Memory B cell (primary cell): ENCODE data around the gene FAM221B.

Source experiments
- ATAC-seq: fragments of 150-1000 bp; cut with Tn5 transposase; 2 replicates; pipeline ENCODE4 v1.10.0; 2021; ENCODE audit warnings: low read depth, mild to moderate bottlenecking, moderate library complexity
- DNase-seq, 2 donors: peaks; one replicate each; pipeline ENCODE4 v3.0.0; 2022; ENCODE audit warnings: low spot score in 2 of 2
- H3K27ac Mint-ChIP-seq: one replicate; pipeline ENCODE4 v1.8.0; 2022; ENCODE audit warnings: mild to moderate bottlenecking, moderate library complexity, mixed read lengths
- H3K27me3 Mint-ChIP-seq: one replicate; pipeline ENCODE4 v1.8.0; 2022; ENCODE audit warnings: mixed read lengths
- H3K36me3 Mint-ChIP-seq: one replicate; pipeline ENCODE4 v1.8.0; 2022; ENCODE audit warnings: mild to moderate bottlenecking, mixed read lengths
- H3K4me1 Mint-ChIP-seq: one replicate; pipeline ENCODE4 v1.8.0; 2022; ENCODE audit warnings: mixed read lengths
- H3K4me3 Mint-ChIP-seq: one replicate; pipeline ENCODE4 v1.8.0; 2022; ENCODE audit warnings: mild to moderate bottlenecking, moderate library complexity, mixed read lengths
- H3K9me3 Mint-ChIP-seq: one replicate; pipeline ENCODE4 v1.8.0; 2022; ENCODE audit warnings: mixed read lengths

FAM221B gene

DNA sequence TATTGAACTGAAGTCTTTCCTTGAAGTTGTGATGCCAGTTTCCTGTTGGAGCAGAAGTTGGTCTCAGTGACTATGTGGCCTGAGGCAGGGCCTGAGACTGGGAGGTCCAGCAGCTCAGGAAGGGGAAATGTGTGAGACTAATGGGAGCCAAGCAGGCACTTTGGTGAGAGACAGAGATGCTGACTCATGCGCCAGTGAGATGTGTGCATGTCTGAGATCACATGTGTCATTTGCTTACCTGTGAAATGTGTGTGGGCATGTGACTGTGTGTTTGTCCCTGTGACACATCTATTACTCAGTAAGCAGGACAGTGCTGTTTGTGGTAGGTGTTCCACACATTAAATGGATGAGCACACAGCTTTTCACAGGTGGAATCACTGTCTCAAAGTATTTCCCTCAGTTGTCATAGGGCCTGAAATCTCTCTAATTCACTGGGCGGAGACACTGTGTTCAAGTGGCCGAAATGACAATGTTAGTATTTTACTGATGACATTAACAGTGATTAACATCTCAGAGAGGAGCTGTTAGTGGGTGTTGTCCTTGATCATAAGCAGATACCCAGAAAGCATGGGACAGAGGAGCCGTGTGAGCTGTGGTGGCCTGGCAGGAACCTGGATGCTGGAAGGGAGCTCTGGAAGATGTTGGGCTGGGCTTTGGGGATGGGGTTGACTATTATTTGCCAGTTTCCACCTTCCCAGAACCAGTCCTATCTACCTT, 29.7 kb downstream of the FAM221B start:
- Mint-ChIP-seq H3K36me3 (peaks cover 18% of the 10 kb centered on the region), H3K27ac (no peak overlapping the region), H3K9me3 (no peaks in the 10 kb centered on the region), H3K4me3 (no peak overlapping the region), H3K4me1 (peaks cover 3% of the 10 kb centered on the region), H3K27me3 (no peaks in the 10 kb centered on the region)
- ATAC-seq = no peak
- no peak for DNase-seq

DNA sequence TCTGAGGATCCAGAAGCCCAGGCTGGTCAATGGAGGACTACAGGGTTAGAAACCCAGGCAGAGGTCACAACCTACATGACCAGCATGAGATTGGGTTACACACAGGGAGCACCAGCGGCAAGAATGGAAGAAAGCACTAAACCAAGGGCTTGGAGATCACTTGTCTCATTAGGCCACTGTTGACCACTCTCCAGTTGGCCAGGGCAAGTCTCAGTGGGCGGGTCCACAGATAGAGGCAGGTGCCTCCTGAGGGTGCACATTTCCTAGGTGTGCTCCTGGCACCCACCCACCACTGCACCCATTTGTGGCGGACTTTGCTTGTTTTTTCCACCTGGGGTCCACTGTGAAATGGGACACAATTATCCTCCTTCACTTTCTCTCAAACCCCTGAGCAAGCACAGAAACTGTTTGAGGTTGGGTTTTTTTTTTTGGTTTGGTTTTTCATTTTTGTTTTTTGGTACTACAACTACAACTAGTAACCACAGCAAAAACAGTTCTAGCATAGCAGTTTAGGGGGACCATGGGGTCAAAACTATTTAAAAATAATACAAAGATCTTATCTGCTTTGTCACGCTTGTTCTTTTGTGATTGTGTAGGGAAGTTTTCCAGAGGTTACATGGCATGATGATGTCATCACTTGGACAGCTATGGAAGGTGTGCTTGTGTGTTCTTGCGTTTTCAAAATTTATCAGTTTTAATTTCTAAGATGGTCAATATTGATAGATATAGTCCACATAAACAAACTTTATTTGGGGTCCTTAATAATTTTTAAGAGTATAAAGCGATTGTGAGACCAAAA, 31.0 kb downstream of the FAM221B start:
- DNase-seq (no peak), ATAC-seq (no peak)
- Mint-ChIP-seq H3K4me3 (no peak overlapping the region), H3K27me3 (no peaks in the 10 kb centered on the region), H3K27ac (no peak overlapping the region), H3K4me1 (peaks cover 3% of the 10 kb centered on the region), H3K9me3 (no peaks in the 10 kb centered on the region), H3K36me3 (peaks cover 19% of the 10 kb centered on the region)

DNA sequence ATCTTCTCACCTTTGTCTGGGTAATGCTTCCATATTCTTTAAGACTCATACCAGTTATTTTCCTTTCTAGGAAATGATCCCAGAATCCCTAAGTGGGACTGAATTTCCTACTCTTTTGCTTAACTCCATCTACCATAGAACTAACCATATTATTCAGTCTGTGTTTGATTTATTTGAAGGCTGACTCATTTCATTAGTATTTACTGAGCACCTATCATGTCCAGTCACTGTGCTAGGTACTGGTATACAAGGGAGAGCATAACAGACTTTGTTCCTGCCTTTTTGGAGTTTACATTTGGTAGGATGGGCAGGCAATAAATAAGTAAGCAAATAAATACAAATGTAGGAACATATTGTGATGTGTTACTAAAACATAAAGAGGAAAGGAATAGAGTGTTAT, 32.8 kb downstream of the FAM221B start:
- ATAC-seq (no peak), DNase-seq (no peak)
- no peak overlapping the region for H3K27ac Mint-ChIP-seq
- H3K4me1 Mint-ChIP-seq = peaks cover 6% of the 10 kb centered on the region
- no peaks in the 10 kb centered on the region for H3K9me3 Mint-ChIP-seq
- H3K27me3 Mint-ChIP-seq = peaks cover 3% of the 10 kb centered on the region
- no peak overlapping the region for H3K4me3 Mint-ChIP-seq
- peaks cover 9% of the 10 kb centered on the region for H3K36me3 Mint-ChIP-seq

DNA sequence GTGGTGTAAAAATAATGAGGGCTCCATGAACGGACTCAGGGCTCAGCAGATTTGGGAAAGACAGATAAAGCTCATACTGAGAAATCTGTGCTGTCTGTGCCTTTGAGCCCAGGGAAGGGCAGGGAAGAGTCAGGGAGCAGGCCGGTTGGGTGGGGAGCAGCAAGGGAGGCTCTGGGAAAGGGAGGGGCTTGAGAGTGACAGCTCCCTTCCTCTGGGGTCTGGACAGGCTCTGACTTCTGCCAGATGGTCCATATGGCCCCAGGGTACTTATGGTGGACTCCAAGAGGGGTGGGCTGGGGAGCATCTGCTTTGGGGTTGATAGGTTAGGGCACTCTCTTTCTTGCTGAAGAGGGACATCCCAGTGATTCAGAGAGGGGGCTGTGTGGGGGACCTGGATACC, 35.1 kb downstream of the FAM221B start:
- H3K4me3 Mint-ChIP-seq = no peak overlapping the region
- peaks cover 9% of the 10 kb centered on the region for H3K4me1 Mint-ChIP-seq
- no peak for DNase-seq
- no peaks in the 10 kb centered on the region for H3K9me3 Mint-ChIP-seq
- no peak for ATAC-seq
- peaks cover 3% of the 10 kb centered on the region for H3K27me3 Mint-ChIP-seq
- peaks cover 5% of the 10 kb centered on the region for H3K36me3 Mint-ChIP-seq
- H3K27ac Mint-ChIP-seq = no peak overlapping the region

DNA sequence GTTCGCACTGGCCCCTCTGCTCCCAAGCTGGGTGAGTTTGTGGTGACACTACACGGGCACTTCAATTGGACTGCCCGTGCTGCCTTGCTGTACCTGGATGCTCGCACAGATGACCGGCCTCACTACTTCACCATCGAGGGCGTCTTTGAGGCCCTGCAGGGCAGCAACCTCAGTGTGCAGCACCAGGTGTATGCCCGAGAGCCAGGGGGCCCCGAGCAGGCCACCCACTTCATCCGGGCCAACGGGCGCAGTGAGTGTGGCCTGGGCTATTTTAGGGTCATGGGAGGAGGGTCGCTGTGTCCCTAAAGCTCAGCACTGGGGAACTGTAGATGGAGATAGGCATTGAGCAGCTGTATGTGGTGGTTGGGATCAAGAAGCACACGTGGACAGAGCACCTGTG, 35.7 kb downstream of the FAM221B start:
- H3K9me3 Mint-ChIP-seq = no peaks in the 10 kb centered on the region
- peaks cover 9% of the 10 kb centered on the region for H3K4me1 Mint-ChIP-seq
- H3K27ac Mint-ChIP-seq = no peak overlapping the region
- no peak overlapping the region for H3K4me3 Mint-ChIP-seq
- no peak for DNase-seq
- peaks cover 5% of the 10 kb centered on the region for H3K36me3 Mint-ChIP-seq
- H3K27me3 Mint-ChIP-seq = peaks cover 3% of the 10 kb centered on the region
- ATAC-seq = no peak

DNA sequence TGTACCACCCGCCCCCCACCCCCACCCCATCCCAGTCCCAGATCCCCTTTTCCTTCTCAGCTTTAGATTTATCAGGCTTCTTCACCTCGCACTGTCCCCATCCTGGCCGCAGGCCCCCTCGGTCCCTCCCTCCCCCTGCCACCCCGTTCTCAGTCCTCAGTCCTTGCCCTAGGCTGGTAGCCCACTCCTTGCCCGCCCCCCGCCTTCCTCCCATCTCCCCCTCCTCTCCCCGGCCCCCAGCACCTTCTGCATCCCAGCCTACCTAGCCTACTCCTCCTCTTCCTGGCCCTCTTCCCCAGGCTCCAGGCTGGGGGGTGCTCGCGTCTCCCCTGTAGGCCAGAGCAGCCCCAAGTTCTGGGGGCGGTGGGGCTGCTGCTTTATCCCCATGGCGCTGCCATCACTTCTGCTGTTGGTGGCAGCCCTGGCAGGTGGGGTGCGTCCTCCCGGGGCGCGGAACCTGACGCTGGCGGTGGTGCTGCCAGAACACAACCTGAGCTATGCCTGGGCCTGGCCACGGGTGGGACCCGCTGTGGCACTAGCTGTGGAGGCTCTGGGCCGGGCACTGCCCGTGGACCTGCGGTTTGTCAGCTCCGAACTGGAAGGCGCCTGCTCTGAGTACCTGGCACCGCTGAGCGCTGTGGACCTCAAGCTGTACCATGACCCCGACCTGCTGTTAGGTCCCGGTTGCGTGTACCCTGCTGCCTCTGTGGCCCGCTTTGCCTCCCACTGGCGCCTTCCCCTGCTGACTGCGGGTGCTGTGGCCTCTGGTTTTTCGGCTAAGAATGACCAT, 36.3 kb downstream of the FAM221B start:
- DNase-seq (no peak), ATAC-seq (no peak)
- Mint-ChIP-seq H3K36me3 (peaks cover 5% of the 10 kb centered on the region), H3K9me3 (no peaks in the 10 kb centered on the region), H3K4me1 (peaks cover 9% of the 10 kb centered on the region), H3K4me3 (no peak overlapping the region), H3K27ac (no peak overlapping the region), H3K27me3 (peaks cover 3% of the 10 kb centered on the region)

DNA sequence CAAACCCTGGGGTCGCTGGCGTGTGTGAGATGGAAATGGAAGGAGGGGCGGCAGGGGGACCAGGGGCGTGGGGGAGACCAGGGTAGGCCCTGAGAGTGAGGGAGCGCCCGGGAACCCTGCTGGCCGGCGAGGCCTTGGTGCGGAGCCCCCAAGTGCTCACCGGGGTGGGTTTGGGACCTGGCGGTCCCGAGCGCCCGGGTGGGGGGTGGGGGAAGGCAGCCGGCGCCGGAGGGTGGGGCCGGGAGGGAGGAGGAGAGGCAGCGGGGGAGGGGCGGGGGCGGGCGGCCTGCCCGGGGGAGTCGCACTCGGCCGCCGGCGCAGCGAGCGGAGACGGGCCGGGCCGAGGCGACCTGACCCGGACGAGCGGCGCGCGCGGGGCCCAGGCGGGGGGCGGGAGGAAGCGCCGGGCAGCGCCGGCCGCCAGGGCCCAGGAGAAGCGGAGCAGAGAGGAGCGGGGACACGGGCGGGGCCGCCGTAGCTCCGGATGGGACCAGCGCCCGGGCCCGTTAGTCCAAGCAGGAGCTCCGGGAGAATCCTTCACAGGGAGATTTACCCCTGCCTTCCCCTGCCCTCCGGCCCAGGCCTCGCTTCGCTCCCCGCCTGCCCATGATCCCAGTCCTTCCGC, 37.1 kb downstream of the FAM221B start, which contains the start of gene NPR2:
NPR2 (plus strand) TSS at position 295 of the 625 bp plus-strand sequence. CDS start 818 bp downstream, outside the sequence.
- H3K4me3 Mint-ChIP-seq = peak within 1 kb of the TSS; percentile 70
- no peak for DNase-seq
- ATAC-seq = no peak

DNA sequence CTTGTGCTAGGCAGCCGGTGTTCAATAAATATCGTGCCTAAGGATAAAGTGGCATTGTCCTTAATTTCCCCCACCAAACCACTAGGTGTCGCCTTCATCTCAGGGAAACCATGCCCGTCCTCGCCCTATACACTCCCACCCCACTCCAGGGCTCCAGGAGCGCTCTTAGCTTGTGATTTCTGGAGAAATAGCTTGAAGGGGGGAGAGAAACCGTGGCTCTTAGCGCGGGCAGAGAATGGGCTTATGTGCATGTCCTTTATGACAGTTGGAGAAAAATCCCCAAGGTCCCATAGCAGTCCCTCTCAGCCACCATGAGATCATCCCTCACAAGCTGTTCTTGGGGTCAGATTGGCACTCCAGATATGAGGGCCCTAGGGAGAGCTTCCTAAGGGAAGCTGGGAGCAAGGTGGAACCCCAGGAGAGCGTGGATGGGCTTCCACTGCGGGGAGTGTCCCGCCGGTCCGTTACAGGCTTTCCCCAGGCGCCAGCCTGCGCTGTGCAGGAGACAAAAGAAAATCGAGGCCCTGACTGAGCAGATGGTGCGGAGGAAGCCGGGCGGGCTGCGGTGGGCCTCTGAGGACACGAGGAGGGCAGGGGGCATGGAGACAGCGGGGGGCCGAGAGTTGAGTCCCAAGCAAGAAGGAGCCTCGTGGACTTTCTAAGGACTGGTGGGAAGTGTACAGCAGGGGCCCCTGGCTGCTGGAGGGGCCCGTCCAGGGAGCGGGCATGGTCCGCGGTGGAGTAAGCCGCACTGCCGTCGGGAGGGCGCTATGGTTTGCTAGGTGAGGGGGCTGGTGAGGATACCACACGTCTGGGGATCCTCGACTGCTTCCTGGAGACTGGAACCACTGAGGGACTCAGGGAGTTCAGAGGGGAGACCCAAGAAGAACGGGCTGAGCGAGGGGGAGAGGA, 37.9 kb downstream of the FAM221B start:
- no peak overlapping the region for H3K27ac Mint-ChIP-seq
- H3K36me3 Mint-ChIP-seq = peaks cover 11% of the 10 kb centered on the region
- peaks cover 8% of the 10 kb centered on the region for H3K4me1 Mint-ChIP-seq

More for the DNA sequence above, 37.1 kb downstream of the FAM221B start, which contains the start of gene NPR2:
- no peaks in the 10 kb centered on the region for H3K9me3 Mint-ChIP-seq
- peaks cover 9% of the 10 kb centered on the region for H3K4me1 Mint-ChIP-seq
- H3K27ac Mint-ChIP-seq = no peak within 1 kb of the TSS
- H3K36me3 Mint-ChIP-seq = peaks cover 5% of the 10 kb centered on the region
- H3K27me3 Mint-ChIP-seq = peaks cover 3% of the 10 kb centered on the region

DNA sequence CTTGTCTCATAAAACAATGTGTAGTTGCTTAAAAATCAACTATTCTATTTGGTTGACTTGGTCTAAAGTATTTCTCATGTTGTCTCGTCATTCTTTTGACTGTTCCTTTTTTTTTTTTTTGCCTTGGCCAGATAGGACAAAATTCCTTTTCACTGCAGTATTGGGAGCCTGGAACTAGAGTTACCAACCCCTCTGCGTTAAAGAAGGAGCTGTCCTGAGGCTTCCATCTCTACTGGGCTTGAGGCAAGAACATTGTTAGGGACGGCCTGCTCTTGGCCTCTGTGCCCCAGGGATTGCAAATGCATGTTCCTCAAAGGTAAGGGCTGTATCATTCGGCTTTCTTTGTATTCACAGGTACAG, 38.5 kb downstream of the FAM221B start:
- H3K36me3 Mint-ChIP-seq = peaks cover 12% of the 10 kb centered on the region
- H3K4me3 Mint-ChIP-seq = no peak overlapping the region
- H3K27ac Mint-ChIP-seq = no peak overlapping the region
- ATAC-seq (no peak), DNase-seq (no peak)
- peaks cover 3% of the 10 kb centered on the region for H3K27me3 Mint-ChIP-seq
- peaks cover 6% of the 10 kb centered on the region for H3K4me1 Mint-ChIP-seq
- H3K9me3 Mint-ChIP-seq = no peaks in the 10 kb centered on the region

More for the DNA sequence above, 37.9 kb downstream of the FAM221B start:
- no peaks in the 10 kb centered on the region for H3K9me3 Mint-ChIP-seq
- peaks cover 3% of the 10 kb centered on the region for H3K27me3 Mint-ChIP-seq
- DNase-seq (peak; percentile 48 to 68), ATAC-seq (peak; percentile 86)
- peak overlapping the region; percentile 70 for H3K4me3 Mint-ChIP-seq

DNA sequence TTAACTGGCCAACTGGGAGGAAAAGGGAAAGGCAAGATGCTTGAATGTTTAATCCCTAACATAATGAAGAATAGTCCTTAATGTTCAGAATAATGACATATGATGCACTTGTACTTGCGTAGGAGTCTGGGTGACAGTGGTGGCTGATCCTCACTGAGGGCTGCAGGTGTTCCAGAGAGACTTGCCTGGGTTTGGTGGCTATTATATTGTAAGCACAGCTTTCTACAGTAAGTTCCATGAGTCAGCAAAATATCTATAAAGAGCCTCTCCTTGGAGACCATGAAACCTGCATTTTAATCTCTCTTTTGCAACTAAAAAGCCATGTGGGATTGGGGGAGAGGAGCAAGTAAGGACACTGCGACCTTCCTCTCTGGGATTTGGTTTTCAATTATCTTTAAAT, 39.0 kb downstream of the FAM221B start:
- Mint-ChIP-seq H3K27ac (no peak overlapping the region), H3K4me3 (no peak overlapping the region), H3K36me3 (peaks cover 15% of the 10 kb centered on the region), H3K9me3 (no peaks in the 10 kb centered on the region), H3K27me3 (peaks cover 3% of the 10 kb centered on the region), H3K4me1 (peaks cover 6% of the 10 kb centered on the region)
- DNase-seq = no peak
- ATAC-seq = no peak

DNA sequence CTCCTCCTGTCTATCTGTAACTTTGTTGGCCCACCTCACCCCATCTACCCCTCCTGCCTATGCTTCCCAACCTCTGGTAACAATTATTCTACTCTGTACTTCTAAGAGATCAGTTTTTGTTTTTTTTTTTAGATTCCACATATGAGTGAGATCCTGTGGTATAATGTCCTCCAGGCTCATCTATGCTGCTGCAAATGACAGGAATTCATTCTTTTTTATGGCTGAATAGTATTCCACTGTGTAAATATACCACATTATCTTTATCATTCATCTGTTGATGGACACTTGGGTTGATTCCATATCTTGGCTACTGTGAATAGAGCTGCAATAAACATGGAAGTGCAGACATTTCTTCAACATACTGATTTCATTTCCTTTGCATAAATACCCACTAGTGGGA, 45.1 kb downstream of the FAM221B start:
- Mint-ChIP-seq H3K27ac (no peak overlapping the region), H3K4me3 (no peak overlapping the region), H3K27me3 (no peaks in the 10 kb centered on the region), H3K4me1 (no peaks in the 10 kb centered on the region), H3K36me3 (peaks cover 30% of the 10 kb centered on the region), H3K9me3 (peaks cover 2% of the 10 kb centered on the region)
- ATAC-seq (no peak), DNase-seq (no peak)

DNA sequence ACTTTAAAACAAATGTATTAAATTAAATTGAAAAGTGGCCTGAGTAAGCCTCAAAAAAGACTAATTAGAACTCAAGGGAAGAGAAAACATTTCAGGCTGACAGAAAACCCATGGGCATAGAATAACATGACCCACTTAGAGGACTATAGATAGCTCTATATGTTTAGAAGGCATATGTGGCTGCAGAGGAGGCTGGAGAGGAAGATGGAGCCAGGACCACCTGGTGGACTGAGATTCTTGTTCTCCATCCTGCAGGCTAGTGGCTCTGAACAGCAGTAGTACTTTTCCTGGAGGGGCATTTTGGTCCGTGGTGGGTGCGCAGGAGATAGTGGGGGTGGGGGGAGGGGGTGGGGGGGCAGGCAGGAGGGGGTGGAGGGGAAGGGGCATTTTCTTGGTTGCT, 47.5 kb downstream of the FAM221B start:
- Mint-ChIP-seq H3K4me1 (no peaks in the 10 kb centered on the region), H3K27ac (no peak overlapping the region), H3K9me3 (peaks cover 2% of the 10 kb centered on the region), H3K4me3 (no peak overlapping the region), H3K27me3 (no peaks in the 10 kb centered on the region), H3K36me3 (peaks cover 27% of the 10 kb centered on the region)
- DNase-seq (no peak), ATAC-seq (no peak)

DNA sequence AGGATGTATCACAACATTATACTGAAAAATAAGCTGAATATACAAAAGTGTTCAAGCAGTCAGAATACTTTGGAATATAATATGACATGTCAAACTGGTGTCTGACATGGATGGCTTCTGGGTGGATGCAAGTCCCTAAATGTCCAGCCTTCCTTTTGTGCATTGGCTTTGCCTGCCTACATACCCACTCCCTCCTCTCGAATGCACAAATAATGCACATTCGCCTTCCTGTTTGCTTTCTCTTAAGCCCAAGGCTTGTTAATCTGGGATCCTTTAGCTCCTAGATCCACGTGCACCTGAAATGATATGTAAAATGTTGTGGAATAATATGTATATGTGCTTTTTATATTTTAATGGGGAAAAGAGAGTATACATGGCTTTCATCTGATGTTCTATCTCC, 50.0 kb downstream of the FAM221B start:
- no peak for ATAC-seq
- no peak overlapping the region for H3K4me3 Mint-ChIP-seq
- H3K27ac Mint-ChIP-seq = no peak overlapping the region
- peaks cover 13% of the 10 kb centered on the region for H3K36me3 Mint-ChIP-seq
- H3K27me3 Mint-ChIP-seq = no peaks in the 10 kb centered on the region
- peaks cover 2% of the 10 kb centered on the region for H3K9me3 Mint-ChIP-seq
- DNase-seq = no peak
- H3K4me1 Mint-ChIP-seq = peaks cover 4% of the 10 kb centered on the region
